Endothelial cell (in vitro differentiated cells): ENCODE data around the gene PRR14L. TPM values are rescaled to one million over a fixed set of nuclear protein-coding genes. Genes with fewer than 3 reads are reported as not detected.

ENCODE experiments used
- DNase-seq: peaks from one replicate; pipeline ENCODE4 v3.0.0; 2021; ENCODE audit warnings: low spot score
- H3K27ac Mint-ChIP-seq: one replicate; pipeline ENCODE4 v1.8.0; 2021; ENCODE audit warnings: mixed read lengths, inconsistent platforms; ENCODE audit not compliant: unreplicated experiment
- H3K27me3 Mint-ChIP-seq: one replicate; pipeline ENCODE4 v1.8.0; 2021; ENCODE audit warnings: mild to moderate bottlenecking, moderate library complexity, mixed read lengths, inconsistent platforms; ENCODE audit not compliant: unreplicated experiment
- H3K36me3 Mint-ChIP-seq: one replicate; pipeline ENCODE4 v1.8.0; 2021; ENCODE audit warnings: mild to moderate bottlenecking, low read depth, mixed read lengths, inconsistent platforms; ENCODE audit not compliant: unreplicated experiment
- H3K4me1 Mint-ChIP-seq: one replicate; pipeline ENCODE4 v1.8.0; 2021; ENCODE audit warnings: mild to moderate bottlenecking, mixed read lengths, inconsistent platforms; ENCODE audit not compliant: unreplicated experiment
- H3K4me3 Mint-ChIP-seq: one replicate; pipeline ENCODE4 v1.8.0; 2021; ENCODE audit warnings: mild to moderate bottlenecking, mixed read lengths, inconsistent platforms; ENCODE audit not compliant: unreplicated experiment
- H3K9me3 Mint-ChIP-seq: one replicate; pipeline ENCODE4 v1.8.0; 2021; ENCODE audit warnings: mixed read lengths, inconsistent platforms; ENCODE audit not compliant: unreplicated experiment
- total RNA-seq: library from RNA; stranded (reverse); fragmentation: NEBNext Ultra II Directional; extraction: Animal tissue kit (Norgen Biotek cat#: 25700); gene quantifications from one replicate; pipeline ENCODE4 v1.2.1, GENCODE V29; 2021; ENCODE audit not compliant: unreplicated experiment
- TF ChIP-seq, protein P1 (sequence below): fragments of 200-600 bp; sonication (generic); IDR thresholded peaks from one replicate; pipeline ENCODE4 v1.5.0; 2021; ENCODE audit warnings: antibody characterized with exemption; ENCODE audit not compliant: unreplicated experiment

PRR14L gene
- total RNA-seq, 1 donor from 2014 or later, result 76.9 TPM

DNA sequence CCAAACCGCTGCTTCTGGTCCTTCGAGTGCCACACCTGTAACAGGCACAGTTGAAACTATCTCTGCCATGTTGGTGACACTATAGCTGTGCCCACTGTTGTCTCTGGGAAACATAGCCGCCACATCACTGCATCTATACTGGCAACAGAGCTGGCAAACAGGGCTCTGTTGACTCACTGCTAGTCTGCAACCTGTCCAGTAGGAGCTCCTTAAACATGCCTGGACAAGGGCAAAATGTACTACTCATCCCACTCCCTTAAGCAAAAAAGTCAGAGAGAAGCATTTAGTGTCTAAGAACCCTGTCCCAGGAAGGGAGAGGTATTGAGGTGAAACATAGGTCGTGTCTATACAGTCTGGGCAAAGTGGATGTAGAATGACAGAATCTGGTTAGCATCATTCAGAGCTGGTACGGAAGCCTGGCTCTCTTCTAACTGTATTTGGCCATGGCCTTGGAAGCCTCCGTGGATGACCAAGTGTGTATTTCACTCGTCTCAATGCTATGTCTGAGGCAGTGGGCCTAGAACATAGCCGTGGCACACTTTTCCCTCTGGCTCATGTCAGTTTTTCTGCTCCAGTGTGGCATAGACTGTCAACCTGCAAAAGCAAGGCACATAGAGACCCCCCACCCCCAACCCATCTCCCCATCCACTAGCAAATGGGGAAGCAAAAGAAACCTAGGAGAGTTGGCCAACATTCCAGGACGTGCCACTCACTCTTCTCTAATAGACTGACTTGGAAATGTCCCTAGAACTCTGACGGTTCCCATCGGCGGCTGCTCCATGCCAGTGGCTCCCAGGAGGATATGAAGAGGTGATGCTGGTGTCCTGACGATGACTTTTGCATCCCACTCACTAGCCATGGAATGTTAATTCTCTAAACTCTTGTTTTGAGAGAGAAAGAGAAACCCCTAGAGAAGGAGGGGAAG, 66.5 kb downstream of the PRR14L start:
- Mint-ChIP-seq H3K4me3 (no peak overlapping the region), H3K36me3 (peaks cover 26% of the 10 kb centered on the region), H3K27me3 (no peaks in the 10 kb centered on the region), H3K4me1 (no peaks in the 10 kb centered on the region), H3K27ac (peak overlapping the region; percentile 9), H3K9me3 (no peaks in the 10 kb centered on the region)
- TF ChIP-seq, protein P1, sequence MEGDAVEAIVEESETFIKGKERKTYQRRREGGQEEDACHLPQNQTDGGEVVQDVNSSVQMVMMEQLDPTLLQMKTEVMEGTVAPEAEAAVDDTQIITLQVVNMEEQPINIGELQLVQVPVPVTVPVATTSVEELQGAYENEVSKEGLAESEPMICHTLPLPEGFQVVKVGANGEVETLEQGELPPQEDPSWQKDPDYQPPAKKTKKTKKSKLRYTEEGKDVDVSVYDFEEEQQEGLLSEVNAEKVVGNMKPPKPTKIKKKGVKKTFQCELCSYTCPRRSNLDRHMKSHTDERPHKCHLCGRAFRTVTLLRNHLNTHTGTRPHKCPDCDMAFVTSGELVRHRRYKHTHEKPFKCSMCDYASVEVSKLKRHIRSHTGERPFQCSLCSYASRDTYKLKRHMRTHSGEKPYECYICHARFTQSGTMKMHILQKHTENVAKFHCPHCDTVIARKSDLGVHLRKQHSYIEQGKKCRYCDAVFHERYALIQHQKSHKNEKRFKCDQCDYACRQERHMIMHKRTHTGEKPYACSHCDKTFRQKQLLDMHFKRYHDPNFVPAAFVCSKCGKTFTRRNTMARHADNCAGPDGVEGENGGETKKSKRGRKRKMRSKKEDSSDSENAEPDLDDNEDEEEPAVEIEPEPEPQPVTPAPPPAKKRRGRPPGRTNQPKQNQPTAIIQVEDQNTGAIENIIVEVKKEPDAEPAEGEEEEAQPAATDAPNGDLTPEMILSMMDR, result no peak
- DNase-seq, result no peak

- Mint-ChIP-seq H3K4me3 (no peak overlapping the region), H3K36me3 (peaks cover 22% of the 10 kb centered on the region), H3K27ac (no peak overlapping the region), H3K9me3 (no peaks in the 10 kb centered on the region), H3K27me3 (no peaks in the 10 kb centered on the region), H3K4me1 (no peaks in the 10 kb centered on the region)
- DNase-seq, result no peak
- TF ChIP-seq, protein P1, result no peak
Observed at GRCh38 chr22:31682751-31683150, 67.2 kb downstream of the PRR14L start.

DNA sequence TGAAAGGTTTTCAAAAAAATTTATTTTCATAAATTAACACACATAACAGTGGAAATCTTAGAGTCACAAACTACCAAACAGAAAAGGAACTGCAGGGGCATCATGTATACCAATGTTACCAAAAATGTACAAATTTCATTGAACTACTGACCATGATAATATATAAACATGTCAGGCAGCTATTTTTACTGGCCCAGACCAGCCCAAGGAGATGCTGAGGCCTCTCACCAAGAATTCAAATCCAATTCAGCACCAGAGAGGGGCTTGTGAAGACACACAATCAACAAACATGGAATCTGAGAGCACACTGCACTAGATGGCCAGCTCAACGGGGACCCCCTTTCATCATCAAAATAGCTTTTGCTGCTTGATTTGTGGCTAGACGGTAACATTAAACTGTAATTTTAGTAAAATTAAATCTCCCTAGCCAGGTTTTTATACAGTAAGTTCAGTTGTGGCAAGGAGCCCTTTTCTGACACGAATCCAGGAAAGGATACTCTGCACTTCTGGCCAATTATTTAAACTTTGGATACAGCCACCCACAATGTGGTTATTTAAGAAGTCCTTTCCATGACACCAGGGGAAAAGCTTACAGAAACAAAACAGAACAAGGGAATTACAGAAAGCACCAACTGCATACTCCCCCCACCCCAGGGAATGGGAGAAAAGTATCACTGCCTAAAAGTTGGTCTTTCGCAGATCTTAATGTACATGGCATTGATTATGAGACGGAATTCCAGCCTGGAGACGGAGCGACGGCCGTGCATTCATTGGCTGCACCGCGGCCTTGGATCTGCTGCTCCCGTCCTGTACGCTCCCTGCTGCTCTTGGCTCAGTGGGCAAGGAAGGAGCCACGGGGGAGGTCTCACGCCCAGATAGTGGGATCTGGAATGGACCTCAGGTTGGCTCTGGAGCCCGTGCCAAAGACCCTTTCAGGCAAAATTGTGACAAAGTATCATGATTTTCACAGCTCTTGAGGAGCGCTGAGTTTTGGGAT, 68.3 kb downstream of the PRR14L start:
- Mint-ChIP-seq H3K4me1 (no peaks in the 10 kb centered on the region), H3K4me3 (no peak overlapping the region), H3K27ac (no peak overlapping the region), H3K36me3 (peaks cover 22% of the 10 kb centered on the region), H3K9me3 (no peaks in the 10 kb centered on the region), H3K27me3 (no peaks in the 10 kb centered on the region)
- TF ChIP-seq, protein P1, result no peak
- no peak for DNase-seq

DNA sequence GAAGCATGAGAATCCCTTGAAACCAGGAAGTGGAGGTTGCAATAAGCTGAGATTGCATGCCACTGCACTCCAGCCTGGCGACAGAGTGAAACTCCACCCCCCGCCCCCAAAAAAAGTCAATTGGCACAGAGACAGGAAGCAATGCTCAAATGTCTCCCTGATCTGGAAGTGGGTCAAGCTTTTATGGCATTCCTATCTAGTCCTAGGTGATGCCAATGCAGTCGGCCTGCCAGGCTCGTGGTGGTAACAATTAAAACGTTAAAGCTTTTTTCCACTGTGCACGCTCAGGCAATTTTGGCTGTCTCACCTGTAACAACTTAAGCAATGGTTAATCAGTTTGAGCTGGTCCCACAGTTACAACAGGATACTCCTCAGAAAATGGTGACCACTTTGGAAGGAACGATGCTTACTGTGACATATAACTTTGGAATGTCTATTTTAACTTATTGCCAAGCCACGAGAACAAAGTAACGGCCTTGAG, 69.0 kb downstream of the PRR14L start:
- TF ChIP-seq, protein P1, result no peak
- no peak for DNase-seq
- H3K27ac Mint-ChIP-seq, result no peak overlapping the region
- no peaks in the 10 kb centered on the region for H3K4me1 Mint-ChIP-seq
- no peak overlapping the region for H3K4me3 Mint-ChIP-seq
- H3K36me3 Mint-ChIP-seq, result peaks cover 22% of the 10 kb centered on the region
- no peaks in the 10 kb centered on the region for H3K27me3 Mint-ChIP-seq
- no peaks in the 10 kb centered on the region for H3K9me3 Mint-ChIP-seq
